Panc1 (cell line): Measurements from ENCODE around the gene WWOX. TPM values are rescaled to one million over a fixed set of nuclear protein-coding genes. Genes with fewer than 3 reads are reported as not detected.

Experiments
- ATAC-seq: fragments of 200-7000 bp; cut with Tn5 transposase; 2 replicates; pipeline ENCODE4 v1.9.1; 2020; ENCODE audit warnings: mild to moderate bottlenecking, moderate library complexity
- BruUV-seq: library from RNA; stranded (reverse); fragments of 400-500 nt; replicated peaks from 2 replicates; lab custom pipeline; 2021; lab: Mats Ljungman, UMichigan
- CTCF ChIA-PET: fragments of 300-600 bp; sonication (Branson Sonifier 250); formaldehyde crosslinking; loops from one replicate; lab custom pipeline; 2022; ENCODE audit warnings: antibody characterized with exemption; lab: Charles Lee
- POLR2A ChIA-PET: fragments of 300-600 bp; sonication (Branson Sonifier 250); formaldehyde crosslinking; loops from one replicate; lab custom pipeline; 2022; ENCODE audit warnings: antibody characterized with exemption; lab: Charles Lee
- DNase-seq: peaks from one replicate; pipeline ENCODE4 v3.0.0-alpha.2; 2010; ENCODE audit warnings: low read depth, low spot score
- H3K27ac ChIP-seq: 2 replicates; pipeline ENCODE4 v1.5.1; 2011; ENCODE audit warnings: mild to moderate bottlenecking, low read length, inconsistent platforms
- H3K27me3 ChIP-seq: fragments of 200-500 bp; sonication (Bioruptor generic); 2 replicates; pipeline ENCODE4 v1.6.0; 2014; ENCODE audit warnings: low read length, inconsistent platforms; ENCODE audit not compliant: control insufficient read depth, insufficient read depth
- H3K36me3 ChIP-seq: fragments of 200-500 bp; sonication (Bioruptor generic); 2 replicates; pipeline ENCODE4 v1.5.1; 2014; ENCODE audit warnings: inconsistent platforms, mild to moderate bottlenecking, low read length, moderate library complexity; ENCODE audit not compliant: control insufficient read depth, insufficient read depth
- H3K4me1 ChIP-seq: 2 replicates; pipeline ENCODE4 v1.5.1; 2011; ENCODE audit warnings: inconsistent platforms, mild to moderate bottlenecking, low read length, moderate library complexity; ENCODE audit not compliant: control insufficient read depth, insufficient read depth
- H3K4me3 ChIP-seq, 2 experiments: 2 replicates each; pipeline ENCODE4 v1.5.1; 2011 to 2012; ENCODE audit warnings: low read depth in 2 of 2, low read length in 2 of 2, mild to moderate bottlenecking in 2 of 2, inconsistent platforms in 1 of 2, moderate library complexity in 1 of 2
- H3K9me3 ChIP-seq: fragments of 200-500 bp; sonication (Bioruptor generic); 2 replicates; pipeline ENCODE4 v1.5.1; 2014; ENCODE audit warnings: low read depth, mild to moderate bottlenecking, inconsistent platforms, low read length, moderate library complexity; ENCODE audit not compliant: control insufficient read depth, insufficient read depth
- CTCF ChIP-seq: fragments of 450-650 bp; IDR thresholded peaks from 2 replicates; pipeline ENCODE4 v1.5.1; 2017; ENCODE audit warnings: mild to moderate bottlenecking
- POLR2AphosphoS5 ChIP-seq: IDR thresholded peaks from 2 replicates; pipeline ENCODE4 v1.6.1; 2012; ENCODE audit warnings: mild to moderate bottlenecking, low read depth, low read length, moderate library complexity
- REST ChIP-seq, 2 experiments: IDR thresholded peaks; 2 replicates each; pipeline ENCODE4 v1.6.1; 2011 to 2012; ENCODE audit warnings: low read depth in 2 of 2, control low read depth in 1 of 2, low read length in 1 of 2, mild to moderate bottlenecking in 1 of 2, moderate library complexity in 1 of 2; ENCODE audit not compliant: insufficient read depth in 1 of 2
- SIN3A ChIP-seq: IDR thresholded peaks from 2 replicates; pipeline ENCODE4 v1.6.1; 2012; ENCODE audit warnings: low read depth, mild to moderate bottlenecking, low read length, moderate library complexity, borderline replicate concordance; ENCODE audit not compliant: insufficient read depth
- TCF7L2 ChIP-seq: IDR thresholded peaks from 2 replicates; pipeline ENCODE4 v1.6.1; 2011; ENCODE audit warnings: mild to moderate bottlenecking, low read depth, low read length, inconsistent platforms
- in situ Hi-C: cut with HindIII; loops from 2 replicates; pipeline ENCODE4 v1.10.0; 2016; ENCODE audit warnings: low sequenced_read_pairs, low pct_unique_long_range_greater_than_20kb
- intact Hi-C: fragments of 100-400 bp; cut with micrococcal nuclease; formaldehyde crosslinking; loops from one replicate; pipeline ENCODE4 v1.10.0; 2022; ENCODE audit not compliant: unreplicated experiment
- total RNA-seq: library from RNA; stranded (reverse); gene quantifications from one replicate; pipeline ENCODE4 v1.2.1, GENCODE V29; 2021; ENCODE audit not compliant: unreplicated experiment

WWOX gene
- total RNA-seq, 1 experiment from 2014 or later, result 12.5 TPM

- intact Hi-C loops, result no loop called here
- in situ Hi-C loops, result no loop called here
- TF ChIP-seq CTCF (no peak), SIN3A (no peak), REST (IDR thresholded peaks at IDR 0.05; ENCODE audit: insufficient read depth in 1 of 2, low read depth in 2 of 2, low read length in 1 of 2) (no peak), TCF7L2 (no peak)
- no peaks in the 10 kb centered on the region for H3K9me3 ChIP-seq
- ChIA-PET POLR2A (no interaction called here), CTCF (no interaction called here)
- no peaks in the 10 kb centered on the region for H3K36me3 ChIP-seq
- ATAC-seq (no peak), DNase-seq (no peak)
- no peaks in the 10 kb centered on the region for H3K4me1 ChIP-seq
- no peak overlapping the region for H3K4me3 ChIP-seq
- H3K27me3 ChIP-seq, result no peaks in the 10 kb centered on the region
- BruUV-seq, result no TSS peak
- no peak overlapping the region for H3K27ac ChIP-seq
These were observed 383.9 kb downstream of the WWOX start for GRCh38 chr16:78483124-78483992.

GRCh38 chr16:78484509-78485058, 385.1 kb downstream of the WWOX start:
- ATAC-seq (no peak), DNase-seq (no peak)
- Histone ChIP-seq H3K4me3 (no peak overlapping the region), H3K4me1 (no peaks in the 10 kb centered on the region), H3K27ac (no peak overlapping the region), H3K27me3 (no peaks in the 10 kb centered on the region), H3K9me3 (no peaks in the 10 kb centered on the region), H3K36me3 (no peaks in the 10 kb centered on the region)
- ChIA-PET POLR2A (no interaction called here), CTCF (no interaction called here)
- in situ Hi-C loops, result no loop called here
- no TSS peak for BruUV-seq
- intact Hi-C loops, result no loop called here
- TF ChIP-seq SIN3A (no peak), POLR2AphosphoS5 (no peak), TCF7L2 (no peak), CTCF (no peak), REST (IDR thresholded peaks at IDR 0.05; ENCODE audit: insufficient read depth in 1 of 2, low read depth in 2 of 2, low read length in 1 of 2) (no peak)
